OCI-LY7 (cell line): ENCODE measurements around the gene CFP. TPM values are rescaled to one million over a fixed set of nuclear protein-coding genes. Genes with fewer than 3 reads are reported as not detected.
A peak's percentile ranks its signal among the peaks of the same experiment; 100 is the strongest.

Experiments used
- BruUV-seq: library from RNA; stranded (reverse); fragments of 400-500 nt; replicated peaks from 2 replicates; lab custom pipeline; 2021; lab: Mats Ljungman, UMichigan
- CTCF ChIA-PET: fragments of 300-600 bp; sonication (Branson Sonifier 250); formaldehyde crosslinking; loops from one replicate; lab custom pipeline; 2022; ENCODE audit warnings: antibody characterized with exemption; ENCODE audit not compliant: unreplicated experiment; lab: Charles Lee
- POLR2A ChIA-PET: fragments of 300-600 bp; sonication (Branson Sonifier 250); formaldehyde crosslinking; loops from one replicate; lab custom pipeline; 2022; ENCODE audit warnings: antibody characterized with exemption; lab: Charles Lee
- DNase-seq: peaks from one replicate; pipeline ENCODE4 v3.0.0-alpha.2; 2015; ENCODE audit warnings: low spot score
- H2AFZ ChIP-seq: fragments of 200-600 bp; sonication (generic), shearing (Covaris generic); 2 replicates; pipeline ENCODE4 v1.6.1; 2014; ENCODE audit warnings: mild to moderate bottlenecking, antibody characterized with exemption, low read length, moderate library complexity
- H3K27ac ChIP-seq: fragments of 200-600 bp; sonication (generic); 2 replicates; pipeline ENCODE4 v1.5.1; 2014; ENCODE audit warnings: mixed run types, low read depth, mild to moderate bottlenecking, moderate library complexity, low read length, inconsistent platforms; ENCODE audit not compliant: poor library complexity, severe bottlenecking
- H3K36me3 ChIP-seq: fragments of 200-600 bp; sonication (generic); 2 replicates; pipeline ENCODE4 v1.6.1; 2014; ENCODE audit warnings: mild to moderate bottlenecking, antibody characterized with exemption, low read length, moderate library complexity, mixed read lengths; ENCODE audit not compliant: insufficient read depth
- H3K4me1 ChIP-seq: fragments of 200-600 bp; sonication (generic); 2 replicates; pipeline ENCODE4 v1.5.1; 2014; ENCODE audit warnings: mild to moderate bottlenecking, low read length; ENCODE audit not compliant: insufficient read depth, poor library complexity, severe bottlenecking
- H3K4me2 ChIP-seq: fragments of 200-600 bp; sonication (generic); 2 replicates; pipeline ENCODE4 v1.6.1; 2014; ENCODE audit warnings: mild to moderate bottlenecking, low read length
- H3K4me3 ChIP-seq: fragments of 200-600 bp; sonication (generic); 2 replicates; pipeline ENCODE4 v1.5.1; 2014; ENCODE audit warnings: mild to moderate bottlenecking, low read depth, low read length; ENCODE audit not compliant: poor library complexity, severe bottlenecking
- H3K79me2 ChIP-seq: fragments of 200-600 bp; sonication (generic); 2 replicates; pipeline ENCODE4 v1.6.1; 2016; ENCODE audit warnings: low read depth, mild to moderate bottlenecking, low read length, moderate library complexity, mixed read lengths; ENCODE audit not compliant: insufficient read depth
- H3K9me2 ChIP-seq: fragments of 200-600 bp; sonication (generic); 2 replicates; pipeline ENCODE4 v1.6.1; 2016; ENCODE audit warnings: mild to moderate bottlenecking, low read length, mixed read lengths; ENCODE audit not compliant: insufficient read depth
- H3K9me3 ChIP-seq: fragments of 200-600 bp; sonication (generic); 2 replicates; pipeline ENCODE4 v1.6.1; 2014; ENCODE audit warnings: mild to moderate bottlenecking, mixed run types, low read length, mixed read lengths
- H4K20me1 ChIP-seq: fragments of 200-600 bp; sonication (generic); 2 replicates; pipeline ENCODE4 v1.6.1; 2014; ENCODE audit warnings: mild to moderate bottlenecking, antibody characterized with exemption, low read length, moderate library complexity, mixed read lengths; ENCODE audit not compliant: insufficient read depth
- EZH2phosphoT487 ChIP-seq: fragments of 200-600 bp; sonication (generic); IDR thresholded peaks from 2 replicates; pipeline ENCODE4 v1.6.1; 2018; ENCODE audit warnings: low read depth, borderline replicate concordance, mild to moderate bottlenecking, mixed run types, antibody characterized with exemption, low read length, moderate library complexity, mixed read lengths
- intact Hi-C: fragments of 100-400 bp; cut with micrococcal nuclease; formaldehyde crosslinking; loops from one replicate; pipeline ENCODE4 v1.10.0; 2022; ENCODE audit not compliant: unreplicated experiment
- total RNA-seq, 2 experiments: library from RNA; depleted of rRNA in 1 of 2; stranded (reverse); fragments of >200 nt in 1 of 2; shearing (Covaris generic) in 1 of 2; gene quantifications; 2 replicates each; pipeline ENCODE4 v1.2.3, GENCODE V29; 2014 to 2022
- TF ChIP-seq, protein P1 (sequence below): fragments of 200-600 bp; sonication (generic); conservative IDR thresholded peaks from 2 replicates; pipeline ENCODE4 v1.5.1; 2014; ENCODE audit warnings: mild to moderate bottlenecking, antibody characterized with exemption, low read length, moderate library complexity, mixed read lengths

Gene CFP
- total RNA-seq, 2 experiments from 2014 or later, result 4.2 to 4.7 TPM

DNA sequence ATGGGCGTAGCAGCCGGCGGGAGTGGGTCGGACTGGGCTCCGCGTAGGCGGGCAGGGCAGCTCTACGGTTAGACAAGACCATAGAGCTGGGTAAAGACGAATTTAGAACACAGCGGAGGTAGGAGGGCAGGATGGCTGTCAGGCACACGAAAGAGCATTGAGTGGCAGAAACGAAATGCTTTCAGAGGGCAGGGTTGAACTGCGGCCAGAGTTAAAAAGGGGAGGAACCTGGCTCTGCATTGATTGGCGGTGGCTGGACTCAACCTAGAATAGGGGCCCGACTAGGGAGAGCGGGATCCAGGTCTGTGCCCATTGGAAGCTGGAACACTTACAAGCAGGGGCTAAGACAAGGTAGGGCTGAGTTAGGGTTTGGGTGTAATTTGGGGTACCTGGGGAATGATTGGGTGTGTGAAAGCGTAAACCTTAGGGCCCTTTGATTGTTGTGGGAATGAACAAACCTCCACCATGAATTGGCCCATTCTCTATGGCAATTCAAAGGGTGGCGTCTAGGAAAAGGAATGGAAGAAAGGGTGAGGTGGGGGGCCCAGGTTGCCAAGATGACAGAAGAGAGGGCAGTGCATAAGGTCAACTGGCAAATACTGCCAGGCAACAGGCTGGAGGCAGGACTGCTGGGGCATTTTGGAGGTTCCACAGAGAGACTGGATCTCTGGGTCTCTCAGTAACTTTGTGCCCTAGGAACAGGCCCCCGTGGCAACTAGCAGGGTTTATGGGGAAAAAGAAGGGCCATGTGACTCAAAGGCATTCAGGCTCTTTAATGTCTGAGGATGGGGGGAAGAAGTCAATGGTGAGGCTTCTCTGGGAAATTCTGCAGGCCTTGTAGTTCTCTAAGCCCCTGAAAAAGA is 21.5 kb upstream of the CFP start:
- Histone ChIP-seq H3K27ac (peak overlapping the region; percentile 46), H4K20me1 (no peaks in the 10 kb centered on the region), H3K9me3 (no peaks in the 10 kb centered on the region), H3K79me2 (peaks cover 19% of the 10 kb centered on the region; the same call in 1 of the 2 replicates), H3K4me3 (peak overlapping the region; percentile 66), H3K4me1 (peaks cover 21% of the 10 kb centered on the region), H2AFZ (no peak overlapping the region), H3K9me2 (no peaks in the 10 kb centered on the region), H3K36me3 (peaks cover 62% of the 10 kb centered on the region), H3K4me2 (peak overlapping the region; percentile 76)
- POLR2A ChIA-PET, result interaction anchor here (0.9 to 1.2 kb wide), 2 partner anchors 10 to 160 kb away, joined by 3 to 4 read pairs; no protein-coding TSS in a partner anchor
- TF ChIP-seq, protein P1, sequence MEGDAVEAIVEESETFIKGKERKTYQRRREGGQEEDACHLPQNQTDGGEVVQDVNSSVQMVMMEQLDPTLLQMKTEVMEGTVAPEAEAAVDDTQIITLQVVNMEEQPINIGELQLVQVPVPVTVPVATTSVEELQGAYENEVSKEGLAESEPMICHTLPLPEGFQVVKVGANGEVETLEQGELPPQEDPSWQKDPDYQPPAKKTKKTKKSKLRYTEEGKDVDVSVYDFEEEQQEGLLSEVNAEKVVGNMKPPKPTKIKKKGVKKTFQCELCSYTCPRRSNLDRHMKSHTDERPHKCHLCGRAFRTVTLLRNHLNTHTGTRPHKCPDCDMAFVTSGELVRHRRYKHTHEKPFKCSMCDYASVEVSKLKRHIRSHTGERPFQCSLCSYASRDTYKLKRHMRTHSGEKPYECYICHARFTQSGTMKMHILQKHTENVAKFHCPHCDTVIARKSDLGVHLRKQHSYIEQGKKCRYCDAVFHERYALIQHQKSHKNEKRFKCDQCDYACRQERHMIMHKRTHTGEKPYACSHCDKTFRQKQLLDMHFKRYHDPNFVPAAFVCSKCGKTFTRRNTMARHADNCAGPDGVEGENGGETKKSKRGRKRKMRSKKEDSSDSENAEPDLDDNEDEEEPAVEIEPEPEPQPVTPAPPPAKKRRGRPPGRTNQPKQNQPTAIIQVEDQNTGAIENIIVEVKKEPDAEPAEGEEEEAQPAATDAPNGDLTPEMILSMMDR, result no peak
- TF ChIP-seq EZH2phosphoT487, result no peak
- intact Hi-C loops, result loop anchor here (2.0 to 10.0 kb wide), 5 partner anchors 89 to 432 kb away; partner anchors contain the start of genes ARAF, CDK16 and ZNF81
- no TSS peak for BruUV-seq
- CTCF ChIA-PET, result interaction anchor here (0.6 kb wide), 1 partner anchor 162 kb away, joined by 3 read pairs; no protein-coding TSS in a partner anchor
- DNase-seq, result no peak

DNA sequence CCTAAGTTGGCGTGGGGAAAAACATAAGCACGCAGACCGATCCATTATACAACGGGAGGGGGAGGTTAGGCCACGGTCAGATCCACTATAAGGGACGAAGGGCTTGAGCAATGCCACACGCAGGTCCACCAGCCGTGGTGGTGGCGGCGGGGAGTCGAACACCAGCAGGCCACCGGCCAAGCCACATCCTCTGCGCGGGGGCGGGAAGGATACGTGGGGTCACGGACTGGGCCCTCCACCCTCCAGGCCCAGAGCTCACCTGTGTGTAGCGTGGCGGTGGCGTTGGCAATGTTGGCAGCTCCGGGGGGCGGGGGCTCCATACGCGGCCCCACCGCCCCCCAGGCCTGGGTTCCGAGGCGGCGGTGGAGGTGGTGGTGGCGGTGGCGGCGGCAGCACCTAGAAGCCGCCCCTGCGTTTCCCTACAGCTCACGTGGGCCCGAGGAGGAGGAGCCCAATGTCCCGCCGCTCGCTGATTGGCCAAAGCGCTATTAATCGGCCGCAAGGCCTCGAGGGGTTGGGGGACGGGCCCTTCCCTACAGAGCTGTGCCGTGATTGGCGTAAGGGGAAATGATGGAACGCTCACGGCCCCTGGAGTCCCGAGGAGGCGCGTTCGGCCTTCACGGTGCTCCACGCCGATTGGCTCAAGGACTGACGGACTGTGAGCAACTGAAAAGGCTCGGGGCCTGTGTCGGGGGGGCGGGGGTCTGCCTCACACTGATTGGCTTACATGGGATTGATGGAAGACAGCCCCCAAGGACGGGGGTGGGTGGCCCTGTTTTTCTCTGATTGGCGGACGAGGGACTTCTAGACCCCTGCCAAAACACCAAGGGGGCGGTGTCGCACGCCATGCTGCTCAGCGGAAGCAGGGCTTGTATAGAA is 20.7 kb upstream of the CFP start, which contains the start of gene ELK1:
Gene ELK1, minus strand, starts transcription at position 400 of the 879 bp plus-strand sequence. CDS start 9,122 bp downstream, outside the sequence.
- Histone ChIP-seq H3K4me1 (peaks cover 21% of the 10 kb centered on the region), H3K27ac (peak within 1 kb of the TSS; percentile 52), H4K20me1 (no peaks in the 10 kb centered on the region), H2AFZ (no peak within 1 kb of the TSS), H3K4me2 (peak within 1 kb of the TSS; percentile 92), H3K79me2 (peaks cover 19% of the 10 kb centered on the region; the same call in 1 of the 2 replicates), H3K9me3 (no peaks in the 10 kb centered on the region), H3K4me3 (peak within 1 kb of the TSS; percentile 96), H3K9me2 (no peaks in the 10 kb centered on the region), H3K36me3 (peaks cover 53% of the 10 kb centered on the region)
- TF ChIP-seq, protein P1, result no peak
- no peak for TF ChIP-seq EZH2phosphoT487
- ChIA-PET POLR2A (interaction anchor here (0.6 to 1.2 kb wide), 7 partner anchors 9 to 1113 kb away, joined by 3 to 10 read pairs (median 4); no protein-coding TSS in a partner anchor), CTCF (interaction anchor here (0.6 kb wide), 1 partner anchor 161 kb away, joined by 3 read pairs; no protein-coding TSS in a partner anchor)
- intact Hi-C loops, result loop anchor here (1.0 to 10.0 kb wide), 6 partner anchors 8 to 432 kb away; partner anchors contain the start of genes ARAF, CDK16 and ZNF81
- BruUV-seq, result no TSS peak
- DNase-seq, result peak; percentile 96
